MCF 10A (cell line): ENCODE measurements around the gene HACL1. TPM values are rescaled to one million over a fixed set of nuclear protein-coding genes. Genes with fewer than 3 reads are reported as not detected.

Source experiments
- BruUV-seq: library from RNA; stranded (reverse); fragments of 400-500 nt; replicated peaks from 2 replicates; lab custom pipeline; 2021; lab: Mats Ljungman, UMichigan
- CTCF ChIA-PET: fragments of 300-600 bp; sonication (Branson Sonifier 250); formaldehyde crosslinking; extraction: SDS; loops from one replicate; lab custom pipeline; 2021; ENCODE audit warnings: antibody characterized with exemption, inconsistent platforms; lab: Yijun Ruan, JAX
- POLR2A ChIA-PET: fragments of 300-600, 350-650 bp; sonication (Branson Sonifier 250); formaldehyde crosslinking; extraction: SDS; loops from one replicate; lab custom pipeline; 2020; ENCODE audit warnings: antibody characterized with exemption, inconsistent platforms; lab: Yijun Ruan, JAX
- DNase-seq: peaks from one replicate; pipeline ENCODE4 v3.0.0-alpha.2; 2018; ENCODE audit not compliant: unreplicated experiment
- H3K27ac Mint-ChIP-seq: one replicate; pipeline ENCODE4 v1.8.0; 2022; ENCODE audit warnings: mild to moderate bottlenecking, low read depth, mixed read lengths; ENCODE audit not compliant: unreplicated experiment
- H3K27me3 Mint-ChIP-seq: one replicate; pipeline ENCODE4 v1.8.0; 2022; ENCODE audit warnings: mixed read lengths; ENCODE audit not compliant: insufficient read depth, unreplicated experiment
- H3K36me3 Mint-ChIP-seq: one replicate; pipeline ENCODE4 v1.8.0; 2022; ENCODE audit warnings: mild to moderate bottlenecking, moderate library complexity, mixed read lengths; ENCODE audit not compliant: insufficient read depth, unreplicated experiment
- H3K4me1 Mint-ChIP-seq: one replicate; pipeline ENCODE4 v1.8.0; 2022; ENCODE audit warnings: mixed read lengths; ENCODE audit not compliant: insufficient read depth, unreplicated experiment
- H3K4me3 Mint-ChIP-seq: one replicate; pipeline ENCODE4 v1.8.0; 2022; ENCODE audit warnings: mild to moderate bottlenecking, moderate library complexity, mixed read lengths; ENCODE audit not compliant: unreplicated experiment
- H3K9me3 Mint-ChIP-seq: one replicate; pipeline ENCODE4 v1.8.0; 2022; ENCODE audit warnings: mixed read lengths; ENCODE audit not compliant: unreplicated experiment
- CTCF ChIP-seq: fragments of 200-600 bp; IDR thresholded peaks from one replicate; pipeline ENCODE4 v1.8.0; 2022; ENCODE audit warnings: antibody characterized with exemption, mild to moderate bottlenecking; ENCODE audit not compliant: unreplicated experiment
- intact Hi-C: fragments of 100-400 bp; cut with micrococcal nuclease; formaldehyde crosslinking; loops from 2 replicates; pipeline ENCODE4 v1.14.1; 2022
- total RNA-seq: library from RNA; stranded (reverse); gene quantifications from 2 replicates; pipeline ENCODE4 v1.2.3, GENCODE V29; 2022

HACL1 gene
- total RNA-seq, 1 experiment from 2014 or later: 19.6 TPM

GRCh38 chr3:15522016-15522415, 79.4 kb downstream of the HACL1 start:
- no peak for TF ChIP-seq CTCF
- intact Hi-C loops: no loop called here
- ChIA-PET POLR2A (no interaction called here), CTCF (no interaction called here)
- no TSS peak for BruUV-seq
- no peaks in the 10 kb centered on the region for H3K9me3 Mint-ChIP-seq
- no peak overlapping the region for H3K4me3 Mint-ChIP-seq
- no peak for DNase-seq
- H3K4me1 Mint-ChIP-seq: no peaks in the 10 kb centered on the region
- H3K27ac Mint-ChIP-seq: no peak overlapping the region
- no peaks in the 10 kb centered on the region for H3K36me3 Mint-ChIP-seq
- H3K27me3 Mint-ChIP-seq: no peaks in the 10 kb centered on the region

- H3K9me3 Mint-ChIP-seq: no peaks in the 10 kb centered on the region
- H3K27ac Mint-ChIP-seq: no peak within 1 kb of the TSS
- H3K4me1 Mint-ChIP-seq: no peaks in the 10 kb centered on the region
- TF ChIP-seq CTCF: no peak
- CTCF ChIA-PET: no interaction called here
- POLR2A ChIA-PET: no interaction called here
- intact Hi-C loops: no loop called here
- DNase-seq: no peak
- H3K27me3 Mint-ChIP-seq: no peaks in the 10 kb centered on the region
- no peak within 1 kb of the TSS for H3K4me3 Mint-ChIP-seq
- BruUV-seq: no TSS peak
- no peaks in the 10 kb centered on the region for H3K36me3 Mint-ChIP-seq
These were observed 79.8 kb downstream of the HACL1 start, which contains the start of gene COLQ for GRCh38 chr3:15521573-15521965. Gene COLQ, minus strand, starts transcription at chr3:15521706. Its CDS starts 81 bp downstream, at chr3:15521625.

GRCh38 chr3:15520804-15521572, 80.4 kb downstream of the HACL1 start:
- intact Hi-C loops: no loop called here
- TF ChIP-seq CTCF: no peak
- BruUV-seq: no TSS peak
- DNase-seq: no peak
- H3K36me3 Mint-ChIP-seq: no peaks in the 10 kb centered on the region
- no peak overlapping the region for H3K4me3 Mint-ChIP-seq
- H3K27me3 Mint-ChIP-seq: no peaks in the 10 kb centered on the region
- POLR2A ChIA-PET: no interaction called here
- H3K27ac Mint-ChIP-seq: no peak overlapping the region
- H3K9me3 Mint-ChIP-seq: no peaks in the 10 kb centered on the region
- H3K4me1 Mint-ChIP-seq: no peaks in the 10 kb centered on the region
- CTCF ChIA-PET: interaction anchor here (0.6 to 1.3 kb wide), 3 partner anchors 10 to 110 kb away, joined by 3 to 4 read pairs (median 4); no protein-coding TSS in a partner anchor

- no peak for DNase-seq
- H3K4me3 Mint-ChIP-seq: no peak overlapping the region
- no peaks in the 10 kb centered on the region for H3K27me3 Mint-ChIP-seq
- no peak for TF ChIP-seq CTCF
- H3K4me1 Mint-ChIP-seq: no peaks in the 10 kb centered on the region
- no peaks in the 10 kb centered on the region for H3K36me3 Mint-ChIP-seq
- ChIA-PET POLR2A (no interaction called here), CTCF (interaction anchor here (0.7 to 1.3 kb wide), 2 partner anchors 37 to 111 kb away, joined by 4 read pairs; no protein-coding TSS in a partner anchor)
- no peak overlapping the region for H3K27ac Mint-ChIP-seq
- H3K9me3 Mint-ChIP-seq: no peaks in the 10 kb centered on the region
- BruUV-seq: no TSS peak
- intact Hi-C loops: no loop called here
These were observed 81.2 kb downstream of the HACL1 start for GRCh38 chr3:15520185-15520584.
